Stimulated activated naive CD4-positive, alpha-beta T cell (primary cell): ENCODE results near the gene SLC5A4.
"Not testable (repeated sequence)": the region's sequence is repeated elsewhere in the genome, so short reads cannot be mapped to it uniquely, and the experiment has no call there.

Experiments
- DNase-seq, 6 experiments: peaks; one replicate each; lab custom pipeline; 2025; lab: John Stamatoyannopoulos, UW

Gene SLC5A4

DNA sequence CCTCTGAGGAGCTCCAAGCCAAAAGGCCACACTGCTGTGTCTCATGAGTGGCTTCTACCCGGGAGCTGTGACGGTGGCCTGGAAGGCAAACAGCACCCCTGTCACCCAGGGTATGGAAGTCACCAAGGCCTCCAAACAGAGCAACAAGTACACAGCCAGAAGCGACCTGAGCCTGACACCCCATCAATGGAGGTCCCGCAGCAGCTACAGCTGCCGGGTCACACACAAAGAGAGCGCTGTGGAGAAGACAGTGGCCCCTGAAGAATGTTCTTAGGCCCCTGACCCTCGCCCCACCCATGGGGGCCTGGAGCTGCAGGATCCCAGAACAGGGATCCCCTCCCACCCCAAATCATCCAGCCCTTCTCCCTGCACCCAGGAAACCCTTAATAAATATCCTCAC lies 55.2 kb downstream of the SLC5A4 start:
- DNase-seq: no peak

- DNase-seq: no peak
These were observed 55.8 kb downstream of the SLC5A4 start for GRCh38 chr22:32199341-32199740.

DNA sequence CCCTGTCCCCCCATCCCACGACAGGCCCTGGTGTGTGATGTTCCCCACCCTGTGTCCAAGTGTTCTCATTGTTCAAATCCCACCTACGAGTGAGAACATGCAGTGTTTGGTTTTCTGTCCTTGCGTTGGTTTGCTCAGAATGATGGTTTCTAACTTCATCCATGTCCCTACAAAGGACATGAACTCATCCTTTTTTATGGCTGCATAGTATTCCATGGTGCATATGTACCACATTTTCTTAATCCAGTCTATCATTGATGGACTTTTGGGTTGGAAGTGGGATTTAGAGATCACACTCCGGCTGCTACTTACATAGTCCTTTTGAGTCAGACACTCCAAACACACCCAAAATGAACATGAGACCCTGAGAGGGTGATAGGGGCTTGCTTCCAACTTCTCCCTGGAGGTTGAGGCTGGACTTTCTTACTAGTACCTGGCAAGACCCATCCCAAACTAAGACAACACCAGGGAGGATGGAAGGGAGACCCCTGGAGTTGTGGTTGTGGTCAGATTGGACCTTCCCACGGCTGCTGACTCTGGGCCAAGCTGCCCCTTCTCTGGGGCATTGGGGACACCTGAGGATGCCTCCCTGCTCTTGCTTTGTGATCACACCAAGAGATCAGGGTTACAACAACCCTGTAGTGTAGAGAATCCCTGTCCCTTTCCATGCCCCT lies 57.5 kb downstream of the SLC5A4 start:
- DNase-seq: not testable (repeated sequence)

- DNase-seq: not testable (repeated sequence)
These were observed 59.2 kb downstream of the SLC5A4 start for GRCh38 chr22:32195900-32196299.

GRCh38 chr22:32193346-32193745 lies 61.8 kb downstream of the SLC5A4 start:
- DNase-seq: not testable (repeated sequence)

DNA sequence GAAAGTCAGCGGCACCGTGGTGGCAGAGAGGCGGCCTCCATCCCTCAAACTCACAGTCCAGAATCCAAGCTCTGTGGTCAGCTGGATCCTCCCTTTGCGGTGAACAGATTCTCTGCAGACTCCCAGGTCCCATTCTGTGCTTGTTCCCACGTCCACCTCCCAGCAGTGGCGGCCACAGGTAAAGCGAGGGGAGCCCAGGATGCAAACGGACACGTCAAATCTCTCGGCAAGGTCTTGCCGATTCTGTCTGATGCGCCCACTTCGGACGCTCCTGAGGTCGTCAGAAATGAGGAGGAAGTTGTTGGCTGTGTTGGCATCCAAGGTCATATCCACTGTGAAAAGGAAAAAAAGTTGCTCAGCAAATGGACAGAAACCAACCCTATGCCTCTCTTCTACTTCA lies 64.1 kb downstream of the SLC5A4 start:
- DNase-seq: not testable (repeated sequence)

DNA sequence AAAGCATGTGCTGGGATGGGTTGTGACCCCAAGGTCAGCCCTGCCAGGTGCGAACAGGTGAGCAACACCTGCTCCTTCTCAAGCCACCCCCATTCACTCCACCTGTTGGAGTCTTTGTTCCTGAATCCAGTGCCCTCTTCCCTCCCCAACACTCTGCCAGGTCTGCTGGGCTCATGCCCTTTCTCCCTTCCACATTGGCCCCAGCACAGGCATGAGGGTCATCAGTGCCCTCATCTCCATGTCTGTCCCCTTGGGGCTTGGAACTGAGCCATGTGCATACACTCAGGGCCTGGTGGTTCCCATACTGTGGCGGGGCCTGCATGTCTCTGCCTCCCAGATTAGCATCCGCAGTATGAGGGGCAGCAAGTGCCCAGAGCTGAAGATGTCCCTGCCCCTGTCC lies 69.3 kb downstream of the SLC5A4 start:
- DNase-seq: no peak

GRCh38 chr22:32183625-32184024 lies 71.5 kb downstream of the SLC5A4 start:
- DNase-seq: no peak

DNA sequence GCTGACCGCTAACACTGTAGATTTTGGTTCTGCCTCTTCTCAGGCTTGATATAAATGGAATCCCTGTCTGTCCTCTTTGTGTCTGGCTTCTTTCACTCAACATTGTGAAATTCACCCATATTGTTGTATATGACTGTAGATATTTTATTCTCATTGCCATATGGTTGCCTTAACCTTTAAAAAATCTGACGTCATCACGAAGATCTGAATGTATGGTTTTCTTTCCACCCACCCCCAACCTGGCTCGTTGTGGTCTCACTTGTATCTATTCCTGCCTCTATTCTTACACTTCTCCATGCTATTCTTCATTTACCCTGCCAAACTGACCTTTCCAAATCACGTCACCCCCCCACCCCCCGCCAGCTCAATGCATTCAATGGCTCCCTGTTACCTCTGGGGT lies 74.1 kb downstream of the SLC5A4 start:
- DNase-seq: no peak

DNA sequence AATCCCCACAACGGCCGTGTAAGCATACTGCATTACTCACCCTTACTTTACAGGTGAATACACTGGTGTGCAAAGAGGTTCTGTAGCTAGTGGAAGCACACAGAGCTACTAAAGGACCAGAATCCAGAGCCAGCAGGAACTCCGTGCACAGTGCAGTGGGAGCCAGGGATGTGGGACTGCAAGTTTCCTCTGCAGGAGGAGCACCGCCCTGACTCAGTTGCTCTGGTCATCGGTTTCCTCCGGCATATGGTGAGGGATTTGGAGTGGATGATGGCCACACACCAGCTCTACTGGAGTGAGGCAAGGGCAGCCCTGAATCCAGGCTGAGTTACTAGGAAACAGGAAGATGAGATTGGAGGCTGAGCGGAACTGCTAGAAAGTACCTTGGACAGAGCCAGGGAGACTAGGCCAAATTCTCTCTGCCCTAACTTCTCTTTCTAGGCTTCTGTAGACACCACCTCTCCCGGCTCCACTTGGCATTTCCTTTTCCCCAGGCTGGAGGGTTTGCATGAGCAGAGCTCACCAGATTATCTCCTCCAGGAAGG lies 77.9 kb downstream of the SLC5A4 start:
- DNase-seq: no peak

- no peak for DNase-seq
These were observed 79.2 kb downstream of the SLC5A4 start for GRCh38 chr22:32175683-32176644.

DNA sequence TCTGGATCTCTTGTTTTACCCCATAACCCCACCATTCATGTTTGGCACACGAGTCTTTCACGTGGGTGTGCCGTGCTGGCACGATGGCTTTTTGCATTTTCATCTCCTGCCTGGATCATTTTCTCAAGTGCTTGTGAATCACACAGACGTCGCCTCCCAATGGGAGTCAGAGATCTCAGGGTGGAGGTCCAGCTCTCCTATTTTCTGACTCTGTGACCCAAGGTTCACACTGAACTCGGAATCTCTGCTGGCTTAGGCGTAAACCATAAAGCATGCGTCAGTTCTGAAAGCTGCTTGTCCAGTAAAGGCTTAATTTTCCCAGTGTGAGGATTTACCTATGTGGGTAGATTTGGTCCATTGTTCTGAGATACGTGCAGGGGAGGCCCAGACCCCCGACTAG lies 80.0 kb downstream of the SLC5A4 start:
- no peak for DNase-seq
